PFSK-1 (cell line): Measurements from ENCODE around the gene COL9A3.

Source experiments
- POLR2AphosphoS5 ChIP-seq: IDR thresholded peaks from 2 replicates; pipeline ENCODE4 v1.6.1; 2012; ENCODE audit warnings: low read depth, mild to moderate bottlenecking, control low read depth, low read length, moderate library complexity
- REST ChIP-seq, 2 experiments: IDR thresholded peaks; 2 replicates each; pipeline versions ENCODE4 v1.6.1 to v1.8.0; 2011 to 2012; ENCODE audit warnings: low read depth in 2 of 2, low read length in 2 of 2, control low read depth in 1 of 2, inconsistent platforms in 1 of 2, mild to moderate bottlenecking in 1 of 2, moderate library complexity in 1 of 2; ENCODE audit not compliant: insufficient read depth in 1 of 2
- SIN3A ChIP-seq: IDR thresholded peaks from 2 replicates; pipeline ENCODE4 v1.6.1; 2012; ENCODE audit warnings: mild to moderate bottlenecking, low read length, moderate library complexity, borderline replicate concordance; ENCODE audit not compliant: insufficient read depth
- TAF1 ChIP-seq: IDR thresholded peaks from 2 replicates; pipeline ENCODE4 v1.6.1; 2012; ENCODE audit warnings: low read length, control low read depth, borderline replicate concordance; ENCODE audit not compliant: insufficient read depth

GRCh38 chr20:62813588-62813987 is 3.3 kb upstream of the COL9A3 start:
- TF ChIP-seq POLR2AphosphoS5 (no peak), TAF1 (no peak), SIN3A (no peak), REST (IDR thresholded peaks at IDR 0.05; ENCODE audit: insufficient read depth in 1 of 2, low read depth in 2 of 2, low read length in 2 of 2) (no peak)
